IPS-15b (cell line): ENCODE measurements around the gene GNAQ.

Source experiments
- H3K27me3 ChIP-seq: one replicate; pipeline ENCODE4 v1.6.1; 2013; ENCODE audit warnings: low read length; ENCODE audit not compliant: control insufficient read depth, insufficient read depth
- H3K36me3 ChIP-seq: one replicate; pipeline ENCODE4 v1.6.1; 2013; ENCODE audit warnings: low read length; ENCODE audit not compliant: control insufficient read depth, insufficient read depth
- H3K4me1 ChIP-seq: one replicate; pipeline ENCODE4 v1.6.1; 2013; ENCODE audit warnings: mild to moderate bottlenecking, low read length; ENCODE audit not compliant: control insufficient read depth, insufficient read depth
- H3K4me3 ChIP-seq: one replicate; pipeline ENCODE4 v1.5.1; 2013; ENCODE audit warnings: low read depth, low read length
- H3K9ac ChIP-seq: one replicate; pipeline ENCODE4 v1.6.1; 2013; ENCODE audit warnings: low read depth, mild to moderate bottlenecking, low read length
- H3K9me3 ChIP-seq: one replicate; pipeline ENCODE4 v1.6.1; 2013; ENCODE audit warnings: mild to moderate bottlenecking, low read length; ENCODE audit not compliant: control insufficient read depth, insufficient read depth

The GNAQ gene

DNA sequence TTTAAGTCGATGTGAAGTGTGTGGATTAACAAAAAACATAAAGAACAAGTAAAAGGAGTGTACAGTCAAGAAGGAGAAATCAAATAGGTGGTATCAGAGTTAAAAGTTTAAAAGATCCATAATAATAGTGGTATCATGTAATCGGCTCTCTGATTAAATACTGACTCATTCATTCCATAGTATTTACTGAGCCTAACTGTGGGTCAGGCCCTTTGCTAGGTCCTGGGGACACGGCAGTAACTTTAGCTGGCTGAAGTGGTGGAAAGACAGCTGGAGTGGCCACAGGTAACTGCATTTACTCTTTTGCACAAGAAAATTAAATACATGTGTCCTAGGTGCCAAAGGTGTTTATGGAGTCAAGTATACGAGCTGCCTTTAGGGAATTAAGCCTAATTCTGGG, 124.0 kb downstream of the GNAQ start:
- no peaks in the 10 kb centered on the region for H3K9me3 ChIP-seq
- no peak overlapping the region for H3K9ac ChIP-seq
- H3K27me3 ChIP-seq: no peaks in the 10 kb centered on the region
- H3K4me3 ChIP-seq: no peak overlapping the region
- no peaks in the 10 kb centered on the region for H3K36me3 ChIP-seq
- no peaks in the 10 kb centered on the region for H3K4me1 ChIP-seq

DNA sequence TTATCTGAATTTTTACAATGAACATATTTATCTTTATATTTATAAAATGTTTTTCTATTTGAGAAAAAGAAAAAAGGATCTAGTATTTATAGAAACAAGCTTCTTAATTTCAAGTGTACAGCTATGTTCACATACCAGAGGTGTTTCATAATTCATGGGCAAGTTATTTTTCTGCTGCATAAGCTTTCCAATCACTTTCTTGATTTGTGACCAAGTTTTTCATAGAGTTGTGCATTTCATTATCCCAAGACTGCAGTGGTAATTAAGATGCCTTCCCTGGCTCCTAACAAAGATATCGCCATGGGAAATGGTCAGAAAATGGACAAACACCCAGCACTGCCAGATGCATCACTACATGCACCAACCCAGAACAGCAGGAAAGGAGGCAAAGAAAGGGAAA, 124.6 kb downstream of the GNAQ start:
- Histone ChIP-seq H3K9ac (no peak overlapping the region), H3K4me1 (no peaks in the 10 kb centered on the region), H3K27me3 (no peaks in the 10 kb centered on the region), H3K9me3 (no peaks in the 10 kb centered on the region), H3K36me3 (no peaks in the 10 kb centered on the region), H3K4me3 (no peak overlapping the region)

DNA sequence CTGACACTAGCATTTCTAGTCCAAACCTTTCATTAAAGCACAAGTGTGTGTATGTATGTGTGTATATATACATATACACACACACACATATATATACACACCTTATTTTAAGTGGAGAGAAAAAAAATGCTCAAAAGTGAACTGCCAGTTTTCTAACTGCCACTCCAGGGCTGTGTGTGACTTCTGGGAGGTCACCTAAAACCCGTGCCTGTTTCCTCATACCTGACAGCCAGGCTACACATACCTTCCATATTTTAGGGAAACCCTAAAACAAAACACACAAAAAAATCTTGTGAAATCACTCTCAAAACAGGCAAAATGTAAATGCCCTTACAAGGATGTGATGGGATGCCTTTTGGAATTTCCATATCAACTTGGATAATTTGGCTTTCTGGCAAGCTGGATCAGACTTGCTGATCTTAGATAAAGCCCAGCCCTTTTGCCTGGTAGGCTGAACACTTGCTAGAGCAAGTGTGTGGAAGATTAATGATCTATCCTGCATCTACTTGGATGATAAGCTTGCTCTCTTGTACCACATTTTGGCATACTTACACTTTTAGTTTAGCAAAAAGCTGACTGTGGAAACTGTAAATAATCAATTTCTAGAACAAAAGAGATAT, 127.8 kb downstream of the GNAQ start:
- Histone ChIP-seq H3K27me3 (no peaks in the 10 kb centered on the region), H3K36me3 (no peaks in the 10 kb centered on the region), H3K4me3 (no peak overlapping the region), H3K4me1 (no peaks in the 10 kb centered on the region), H3K9me3 (no peaks in the 10 kb centered on the region), H3K9ac (no peak overlapping the region)

DNA sequence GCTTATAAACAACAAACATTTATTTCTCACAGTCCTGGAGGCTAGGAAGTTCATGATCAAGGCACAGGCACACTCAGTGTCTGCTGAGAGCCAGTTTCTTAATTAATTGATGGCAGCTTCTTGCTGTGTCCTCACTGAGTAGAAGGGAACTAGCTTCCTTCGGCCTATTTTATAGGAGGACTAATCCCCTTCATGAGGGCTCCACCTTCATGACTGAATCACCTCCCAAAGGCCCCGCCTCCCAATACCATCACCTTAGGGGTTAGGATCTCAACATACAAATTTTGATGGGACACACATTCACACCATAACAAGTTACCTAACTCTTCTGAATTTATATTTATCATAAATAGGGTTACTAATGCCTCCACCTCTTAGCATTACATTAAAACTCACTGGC, 129.8 kb downstream of the GNAQ start:
- no peaks in the 10 kb centered on the region for H3K36me3 ChIP-seq
- H3K4me1 ChIP-seq: no peaks in the 10 kb centered on the region
- no peaks in the 10 kb centered on the region for H3K27me3 ChIP-seq
- no peaks in the 10 kb centered on the region for H3K9me3 ChIP-seq
- H3K9ac ChIP-seq: no peak overlapping the region
- H3K4me3 ChIP-seq: no peak overlapping the region

DNA sequence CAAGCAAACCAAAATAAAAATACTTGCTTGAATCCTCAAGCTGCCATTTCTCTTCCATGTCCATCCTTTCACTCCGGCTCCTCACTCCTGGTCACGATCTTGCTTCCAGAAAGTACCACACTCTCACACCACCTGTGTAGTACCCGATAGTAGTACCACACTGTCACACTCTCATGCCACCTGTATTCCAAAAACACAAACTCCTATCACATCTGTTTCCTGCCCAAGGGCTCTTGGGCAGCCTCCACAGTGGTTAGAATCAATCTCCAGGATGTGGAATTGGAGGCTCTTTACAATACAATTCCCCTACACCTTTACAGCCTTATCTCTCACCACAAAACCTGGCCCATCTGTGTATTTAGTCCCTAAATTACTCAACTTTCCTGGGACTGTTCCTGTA, 130.6 kb downstream of the GNAQ start:
- H3K9me3 ChIP-seq: no peaks in the 10 kb centered on the region
- H3K27me3 ChIP-seq: no peaks in the 10 kb centered on the region
- H3K9ac ChIP-seq: no peak overlapping the region
- H3K4me3 ChIP-seq: no peak overlapping the region
- no peaks in the 10 kb centered on the region for H3K4me1 ChIP-seq
- H3K36me3 ChIP-seq: no peaks in the 10 kb centered on the region

DNA sequence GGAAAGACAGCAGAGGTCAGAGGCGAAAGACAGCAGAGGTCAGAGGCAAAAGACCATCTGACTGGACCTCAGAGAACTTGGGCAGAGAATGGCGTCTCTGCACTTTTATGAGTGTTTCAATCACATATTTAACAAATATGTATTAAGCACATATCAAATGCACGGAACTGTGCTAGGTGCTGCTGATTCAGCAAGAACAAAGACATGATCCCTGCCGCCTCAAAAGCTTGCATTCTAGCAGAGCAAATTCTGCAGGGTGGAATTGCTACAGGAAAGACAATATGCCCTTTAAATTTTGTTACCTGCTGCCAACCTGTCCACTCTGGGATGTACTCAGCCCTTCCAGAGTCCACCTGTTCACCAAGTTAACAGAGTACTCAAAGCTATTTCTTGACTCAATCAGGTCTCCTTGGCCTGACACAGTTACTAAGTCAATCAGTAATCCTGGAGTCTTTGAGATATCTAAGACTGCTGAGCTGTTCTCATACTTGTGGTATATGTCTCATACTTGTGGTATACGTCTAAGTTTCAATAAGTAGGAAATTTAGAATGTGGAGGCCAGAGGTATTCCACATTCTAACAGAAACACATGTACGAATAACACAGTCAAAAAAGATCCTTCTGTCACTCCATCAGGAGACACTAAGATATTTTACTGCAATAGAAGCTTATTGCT, 131.8 kb downstream of the GNAQ start:
- H3K9ac ChIP-seq: no peak overlapping the region
- no peaks in the 10 kb centered on the region for H3K36me3 ChIP-seq
- H3K9me3 ChIP-seq: no peaks in the 10 kb centered on the region
- no peaks in the 10 kb centered on the region for H3K27me3 ChIP-seq
- H3K4me3 ChIP-seq: no peak overlapping the region
- no peaks in the 10 kb centered on the region for H3K4me1 ChIP-seq

DNA sequence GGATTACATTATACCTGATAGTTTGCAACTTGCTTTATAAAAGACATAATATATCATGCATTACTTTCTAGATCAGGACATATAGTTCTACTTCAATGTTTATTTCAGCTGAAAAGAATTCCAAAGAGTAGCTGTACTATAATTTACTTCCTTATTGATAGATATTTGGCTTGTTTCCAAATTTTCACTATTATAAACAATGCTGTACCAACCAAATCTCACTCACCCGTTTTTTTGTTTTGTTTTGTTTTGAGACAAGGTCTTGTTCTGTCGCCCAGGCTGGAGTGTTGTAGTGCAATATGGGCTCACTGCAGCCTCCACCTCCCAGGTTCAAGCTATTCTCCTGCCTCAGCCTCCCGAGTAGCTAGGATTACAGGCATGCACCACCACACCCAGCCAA, 132.7 kb downstream of the GNAQ start:
- Histone ChIP-seq H3K4me1 (no peaks in the 10 kb centered on the region), H3K27me3 (no peaks in the 10 kb centered on the region), H3K9me3 (no peaks in the 10 kb centered on the region), H3K9ac (no peak overlapping the region), H3K4me3 (no peak overlapping the region), H3K36me3 (no peaks in the 10 kb centered on the region)

DNA sequence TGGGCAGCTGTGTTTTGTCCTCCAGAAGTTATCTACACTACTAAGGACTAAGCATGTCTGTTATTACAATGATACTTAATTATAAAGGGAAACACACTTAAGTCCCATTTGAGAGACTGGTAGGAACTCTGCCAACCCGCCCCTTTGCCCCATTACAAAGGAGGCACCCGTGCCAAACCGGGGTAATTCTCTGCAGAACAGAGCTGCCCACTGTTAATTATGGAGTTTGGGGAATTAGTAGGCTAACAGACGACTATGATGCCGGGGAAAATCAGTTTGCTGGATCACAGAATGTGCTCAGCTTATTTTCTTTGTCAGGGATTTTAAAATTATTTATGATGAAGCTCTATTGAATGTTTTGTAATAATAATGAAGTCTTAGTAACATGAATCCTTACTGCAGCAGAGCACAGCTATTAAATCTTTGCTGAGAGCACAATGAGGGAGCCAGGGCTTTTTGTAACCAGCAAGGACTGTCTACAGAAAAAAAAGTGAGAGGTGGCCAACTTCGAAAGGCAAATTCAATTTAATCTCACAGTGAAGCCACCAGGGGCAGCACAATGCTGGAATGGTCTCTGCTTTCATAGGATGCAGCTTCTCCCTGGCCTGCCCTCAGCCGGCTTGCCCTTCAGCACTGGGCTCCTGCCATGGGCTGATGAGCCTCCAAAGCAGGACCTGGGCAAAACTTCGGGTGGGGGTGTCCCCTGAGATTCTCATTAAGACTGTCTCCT, 134.5 kb downstream of the GNAQ start:
- Histone ChIP-seq H3K9ac (no peak overlapping the region), H3K4me3 (no peak overlapping the region), H3K36me3 (no peaks in the 10 kb centered on the region), H3K4me1 (peaks cover 5% of the 10 kb centered on the region), H3K9me3 (no peaks in the 10 kb centered on the region), H3K27me3 (no peaks in the 10 kb centered on the region)

DNA sequence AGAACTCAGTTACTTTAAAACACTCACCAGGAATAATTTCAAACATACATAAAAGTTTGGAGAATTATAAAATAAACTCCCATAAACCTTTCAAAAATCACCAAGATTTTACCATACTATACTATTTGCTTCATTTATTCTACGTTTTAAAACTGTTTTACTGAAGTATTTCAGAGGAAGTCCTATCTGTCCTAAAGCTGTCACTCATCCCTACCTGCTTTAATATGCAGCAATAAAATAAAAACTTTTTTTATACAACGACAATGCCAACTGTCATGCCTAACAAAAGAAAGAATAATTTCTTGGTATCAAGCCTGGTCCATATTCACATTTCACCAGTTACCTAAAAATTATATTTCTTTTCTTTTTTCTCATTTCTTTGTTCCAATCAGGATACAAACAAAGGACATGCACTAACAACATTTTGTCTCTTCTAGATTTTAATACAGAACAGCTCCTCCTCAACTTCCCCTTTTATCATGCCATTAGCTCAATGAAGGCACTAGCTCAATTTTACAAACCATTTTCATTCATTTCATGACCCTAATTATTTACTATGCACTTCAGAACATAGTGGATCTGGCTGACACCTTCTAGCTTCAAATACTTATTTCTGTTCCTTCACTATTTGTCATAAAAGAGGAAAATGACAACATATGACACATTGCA, 135.2 kb downstream of the GNAQ start:
- Histone ChIP-seq H3K27me3 (no peaks in the 10 kb centered on the region), H3K9me3 (no peaks in the 10 kb centered on the region), H3K9ac (no peak overlapping the region), H3K4me1 (peaks cover 5% of the 10 kb centered on the region), H3K36me3 (no peaks in the 10 kb centered on the region), H3K4me3 (no peak overlapping the region)

DNA sequence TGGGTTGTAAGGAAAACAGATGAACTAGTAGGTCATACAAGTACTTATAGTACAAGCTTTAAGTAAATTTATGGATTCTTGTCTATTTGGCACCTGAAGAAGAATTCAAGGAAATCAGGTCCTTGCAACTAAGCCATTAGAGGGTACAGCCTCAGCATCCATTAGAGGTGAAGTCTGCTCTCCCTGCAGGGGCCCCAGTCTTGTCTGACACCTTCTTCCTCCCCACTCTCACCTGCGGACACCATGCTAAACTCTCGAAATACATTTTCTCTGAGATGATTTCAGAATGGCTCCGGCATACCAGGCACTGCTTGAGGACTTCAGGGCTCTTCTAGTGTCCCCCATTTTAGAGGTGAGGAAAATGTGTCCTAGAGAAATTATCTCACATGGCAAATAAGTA, 137.9 kb downstream of the GNAQ start:
- H3K9me3 ChIP-seq: no peaks in the 10 kb centered on the region
- H3K36me3 ChIP-seq: no peaks in the 10 kb centered on the region
- no peak overlapping the region for H3K4me3 ChIP-seq
- H3K27me3 ChIP-seq: no peaks in the 10 kb centered on the region
- peaks cover 5% of the 10 kb centered on the region for H3K4me1 ChIP-seq
- H3K9ac ChIP-seq: no peak overlapping the region

DNA sequence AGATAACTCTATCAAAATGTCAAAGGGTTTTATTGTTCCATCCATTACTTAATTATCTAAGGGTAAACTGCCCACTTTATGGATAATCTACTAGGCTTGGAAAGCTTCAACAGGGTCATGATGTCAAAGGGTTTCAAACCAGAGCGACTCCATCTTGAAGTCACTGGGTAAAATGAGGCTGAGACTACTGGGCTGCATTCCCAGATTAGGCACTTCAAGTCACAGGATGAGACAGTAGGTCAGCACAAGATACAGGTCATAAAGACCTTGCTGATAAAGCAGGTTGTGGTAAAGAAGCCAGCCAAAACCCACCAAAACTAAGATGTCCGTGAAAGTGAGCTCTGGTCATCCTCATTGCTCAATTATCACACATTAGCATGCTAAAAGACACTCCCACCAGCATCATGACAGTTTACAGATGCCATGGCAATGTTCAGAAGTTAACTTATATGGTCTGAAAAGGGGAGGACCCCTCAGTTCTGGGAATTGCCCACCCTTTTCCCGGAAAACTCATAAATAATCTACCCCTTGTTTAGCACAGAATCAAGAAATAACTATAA, 138.6 kb downstream of the GNAQ start:
- no peak overlapping the region for H3K4me3 ChIP-seq
- H3K27me3 ChIP-seq: no peaks in the 10 kb centered on the region
- H3K4me1 ChIP-seq: peaks cover 5% of the 10 kb centered on the region
- H3K9me3 ChIP-seq: no peaks in the 10 kb centered on the region
- no peaks in the 10 kb centered on the region for H3K36me3 ChIP-seq
- H3K9ac ChIP-seq: no peak overlapping the region
